Heart left ventricle (tissue), 13 donors: ENCODE results near the gene WDR62.

Experiments used
- CTCF ChIP-seq, 12 donors: fragments of 200-600 bp; sonication (generic) in 4 of 12; IDR thresholded peaks; one replicate each; pipeline versions ENCODE4 v1.5.0 to v1.8.0; 2018 to 2022; ENCODE audit warnings: antibody characterized with exemption in 12 of 12, mild to moderate bottlenecking in 5 of 12
- POLR2A ChIP-seq, 2 donors: fragments of 450-650 bp; IDR thresholded peaks; one replicate each; pipeline ENCODE4 v1.6.1; 2017; ENCODE audit warnings: antibody characterized with exemption in 2 of 2, mild to moderate bottlenecking in 2 of 2, moderate library complexity in 2 of 2
- donor health status: ischemic (EF 13 %, LVEDD 7.1; RV severe dilation, severe dysfunction).
- donor health status: DM: no; HTN: yes; CAD: no.
- donor health status: DM: no; HTN: no; CAD: no.
- donor health status: ischemic (EF 25% LVEDD 6.9; RV normal size, moderate dysfunction).
- donor health status: ischemic (EF 25% LVEDD 5.7; RV mildly dilated, moderate dysfunction).
- donor health status: ischemic (EF 35%, LVEDD 5.7; RV mildly dilated, moderate dysfunction).
- donor health status: nonischemic (EF 11% LVEDD 7.7; RV severe dilation, severe dysfunction).
- donor health status: DM: yes; HTN: yes; CAD: no.
- donor health status: PGD.
- donor health status: ischemic (EF 29% LVEDD 5.4; RV normal size, mild dysfunction).
- donor health status: nonischemic (EF 23%, LVEDD 6.1; RV moderate dilation, normal function).

GRCh38 chr19:36108684-36109083 is 54.0 kb downstream of the WDR62 start:
- no peak for TF ChIP-seq POLR2A (IDR thresholded peaks at IDR 0.05)
- no peak for TF ChIP-seq CTCF (IDR thresholded peaks at IDR 0.05)
